Upper lobe of right lung (tissue), 1 donor: Measurements from ENCODE around the gene LMTK3. TPM values are rescaled to one million over a fixed set of nuclear protein-coding genes. Genes with fewer than 3 reads are reported as not detected.
A peak's percentile ranks its signal among the peaks of the same experiment; 100 is the strongest.

Source experiments
- ATAC-seq: fragments of 200-7000 bp; cut with Tn5 transposase; one replicate; pipeline ENCODE4 v1.9.1; 2020; ENCODE audit warnings: mild to moderate bottlenecking, moderate library complexity
- DNase-seq: peaks from one replicate; pipeline ENCODE4 v3.0.0-alpha.2; 2020
- H3K27ac ChIP-seq: fragments of 200-600 bp; one replicate; pipeline ENCODE4 v1.8.0; 2022
- H3K27me3 ChIP-seq: fragments of 200-600 bp; one replicate; pipeline ENCODE4 v1.8.0; 2022; ENCODE audit warnings: mild to moderate bottlenecking
- H3K36me3 ChIP-seq: fragments of 200-600 bp; one replicate; pipeline ENCODE4 v1.8.0; 2022
- H3K4me1 ChIP-seq: fragments of 200-600 bp; one replicate; pipeline ENCODE4 v1.8.0; 2022
- H3K4me3 ChIP-seq: fragments of 200-600 bp; one replicate; pipeline ENCODE4 v1.8.0; 2022; ENCODE audit warnings: mild to moderate bottlenecking
- H3K9me3 ChIP-seq: fragments of 200-600 bp; one replicate; pipeline ENCODE4 v1.8.0; 2022
- intact Hi-C: fragments of 100-400 bp; cut with DNase I; formaldehyde crosslinking; loops from one replicate; pipeline ENCODE4 v1.11.0; 2022
- total RNA-seq: library from RNA; stranded (reverse); fragmentation: NEBNext Ultra II Directional; extraction: Animal tissue kit (Norgen Biotek cat#: 25700); gene quantifications from one replicate; pipeline ENCODE4 v1.2.1, GENCODE V29; 2021
- TF ChIP-seq, protein P1 (sequence below): fragments of 200-600 bp; IDR thresholded peaks from one replicate; pipeline ENCODE4 v1.8.0; 2022; ENCODE audit warnings: antibody characterized with exemption
- donor health status: DM: no; HTN: yes; CAD: no; lungs with severe emphysema.

Gene LMTK3
- total RNA-seq, 1 donor from 2014 or later = 7.1 TPM

DNA sequence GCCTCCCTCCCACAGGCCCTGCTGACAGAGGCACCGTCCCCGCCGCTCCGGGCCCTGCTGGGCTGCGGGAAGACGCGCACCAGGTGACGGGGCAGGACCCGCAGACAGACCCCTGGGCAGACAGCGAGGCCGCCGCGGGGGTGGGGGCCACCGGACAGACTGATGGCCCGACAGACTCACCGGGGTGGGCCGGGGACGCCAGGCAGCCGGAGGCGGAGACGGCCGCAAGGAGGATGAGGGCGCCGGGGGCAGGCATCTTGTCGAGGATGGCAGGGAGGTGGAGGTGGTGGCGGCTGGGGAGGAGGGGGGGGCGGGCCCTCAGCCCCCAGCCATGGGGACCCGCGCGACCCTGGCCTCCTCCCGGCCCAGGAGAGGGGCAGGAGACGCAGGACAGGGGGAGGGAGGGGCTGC is 309 bp downstream of the LMTK3 start:
- intact Hi-C loops = no loop called here
- H3K27ac ChIP-seq = no peak overlapping the region
- peak overlapping the region; percentile 28 for H3K4me3 ChIP-seq
- TF ChIP-seq, protein P1, sequence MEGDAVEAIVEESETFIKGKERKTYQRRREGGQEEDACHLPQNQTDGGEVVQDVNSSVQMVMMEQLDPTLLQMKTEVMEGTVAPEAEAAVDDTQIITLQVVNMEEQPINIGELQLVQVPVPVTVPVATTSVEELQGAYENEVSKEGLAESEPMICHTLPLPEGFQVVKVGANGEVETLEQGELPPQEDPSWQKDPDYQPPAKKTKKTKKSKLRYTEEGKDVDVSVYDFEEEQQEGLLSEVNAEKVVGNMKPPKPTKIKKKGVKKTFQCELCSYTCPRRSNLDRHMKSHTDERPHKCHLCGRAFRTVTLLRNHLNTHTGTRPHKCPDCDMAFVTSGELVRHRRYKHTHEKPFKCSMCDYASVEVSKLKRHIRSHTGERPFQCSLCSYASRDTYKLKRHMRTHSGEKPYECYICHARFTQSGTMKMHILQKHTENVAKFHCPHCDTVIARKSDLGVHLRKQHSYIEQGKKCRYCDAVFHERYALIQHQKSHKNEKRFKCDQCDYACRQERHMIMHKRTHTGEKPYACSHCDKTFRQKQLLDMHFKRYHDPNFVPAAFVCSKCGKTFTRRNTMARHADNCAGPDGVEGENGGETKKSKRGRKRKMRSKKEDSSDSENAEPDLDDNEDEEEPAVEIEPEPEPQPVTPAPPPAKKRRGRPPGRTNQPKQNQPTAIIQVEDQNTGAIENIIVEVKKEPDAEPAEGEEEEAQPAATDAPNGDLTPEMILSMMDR = no peak
- no peak for ATAC-seq
- H3K27me3 ChIP-seq = peaks cover 30% of the 10 kb centered on the region
- no peaks in the 10 kb centered on the region for H3K36me3 ChIP-seq
- DNase-seq = no peak
- no peaks in the 10 kb centered on the region for H3K9me3 ChIP-seq
- peaks cover 12% of the 10 kb centered on the region for H3K4me1 ChIP-seq

DNA sequence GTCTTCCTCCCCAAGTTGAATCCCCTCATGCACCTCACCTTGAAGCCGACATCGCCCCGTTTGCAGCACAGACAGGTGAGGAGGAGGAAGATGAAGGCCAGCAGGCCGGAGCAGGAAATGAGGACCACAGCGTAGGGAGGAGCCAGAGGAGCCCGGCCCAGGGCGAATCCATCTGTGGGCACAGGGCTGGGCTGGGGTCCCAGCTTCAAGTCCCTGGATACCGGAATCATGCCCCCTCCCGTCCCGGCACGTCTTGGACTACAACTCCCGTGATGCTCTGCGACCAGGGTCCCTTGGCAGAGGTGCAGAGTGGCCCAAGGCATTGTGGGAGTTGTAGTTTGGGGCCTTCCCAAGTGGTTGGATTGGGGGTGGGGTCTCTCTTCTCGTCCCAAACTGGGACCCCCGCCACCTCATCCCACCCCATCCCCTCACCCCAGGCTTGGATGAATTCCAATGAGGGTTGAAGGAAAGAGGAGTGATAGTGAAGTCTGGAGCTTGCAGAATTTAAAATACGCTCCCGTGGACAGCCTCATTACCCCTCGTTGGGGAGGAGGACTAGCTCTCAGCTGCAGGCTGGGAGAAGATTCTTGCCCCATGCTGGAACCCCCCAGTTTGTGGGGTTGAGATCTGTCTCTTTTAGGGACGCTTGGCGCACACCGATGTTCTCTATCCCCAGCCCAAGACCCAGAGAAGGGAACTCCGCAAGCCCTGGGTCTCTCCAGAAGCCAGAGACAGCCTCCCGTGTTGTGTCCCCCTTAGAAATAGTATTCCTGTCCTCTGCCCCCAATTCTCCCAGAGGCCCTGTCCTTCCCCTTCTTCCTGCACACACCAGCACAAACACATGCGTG is 990 bp downstream of the LMTK3 start:
- Histone ChIP-seq H3K27me3 (peaks cover 30% of the 10 kb centered on the region), H3K4me1 (peaks cover 12% of the 10 kb centered on the region), H3K4me3 (peak overlapping the region; percentile 28), H3K9me3 (no peaks in the 10 kb centered on the region), H3K27ac (no peak overlapping the region), H3K36me3 (no peaks in the 10 kb centered on the region)
- DNase-seq = peak; percentile 75
- intact Hi-C loops = no loop called here
- peak; percentile 70 for ATAC-seq
- TF ChIP-seq, protein P1 = no peak

DNA sequence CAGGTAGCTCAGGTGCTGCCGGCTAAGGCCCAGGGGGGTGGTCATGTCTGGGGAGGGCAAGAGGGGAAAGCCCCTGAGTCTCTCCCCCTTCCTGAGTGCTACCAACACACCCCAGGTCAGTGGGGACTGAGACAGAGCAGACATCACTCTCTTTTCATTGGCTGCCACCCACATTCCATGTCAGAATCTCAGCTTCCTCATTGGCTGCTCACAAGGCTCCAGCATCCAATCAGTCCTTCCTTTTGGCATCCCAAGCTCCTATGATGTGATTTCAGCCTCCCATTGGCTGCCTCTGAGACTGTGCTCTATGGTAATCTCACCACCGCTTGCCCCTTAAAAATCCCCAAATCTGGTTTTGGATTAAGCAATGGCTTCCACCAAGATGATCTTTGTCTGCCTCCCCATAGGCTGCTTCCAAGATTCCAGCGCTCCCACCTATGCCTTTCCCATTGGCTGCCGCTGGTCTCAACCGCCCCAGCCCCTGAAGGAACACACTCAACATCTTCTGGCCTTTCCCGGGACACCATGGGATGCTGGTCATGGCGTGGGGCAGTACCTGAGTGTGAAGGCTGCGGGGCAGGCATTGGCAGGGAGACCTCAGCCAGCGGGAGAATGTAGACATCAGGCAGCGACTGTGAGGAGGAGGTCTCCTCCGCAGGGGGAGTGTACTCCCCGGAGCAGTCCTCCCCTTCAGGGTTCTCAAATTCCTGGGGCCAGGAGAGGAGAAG is 2.0 kb downstream of the LMTK3 start:
- Histone ChIP-seq H3K27ac (no peak overlapping the region), H3K4me3 (no peak overlapping the region), H3K36me3 (no peaks in the 10 kb centered on the region), H3K27me3 (peaks cover 30% of the 10 kb centered on the region), H3K4me1 (peaks cover 12% of the 10 kb centered on the region), H3K9me3 (no peaks in the 10 kb centered on the region)
- ATAC-seq (no peak), DNase-seq (no peak)
- TF ChIP-seq, protein P1 = no peak
- intact Hi-C loops = no loop called here

DNA sequence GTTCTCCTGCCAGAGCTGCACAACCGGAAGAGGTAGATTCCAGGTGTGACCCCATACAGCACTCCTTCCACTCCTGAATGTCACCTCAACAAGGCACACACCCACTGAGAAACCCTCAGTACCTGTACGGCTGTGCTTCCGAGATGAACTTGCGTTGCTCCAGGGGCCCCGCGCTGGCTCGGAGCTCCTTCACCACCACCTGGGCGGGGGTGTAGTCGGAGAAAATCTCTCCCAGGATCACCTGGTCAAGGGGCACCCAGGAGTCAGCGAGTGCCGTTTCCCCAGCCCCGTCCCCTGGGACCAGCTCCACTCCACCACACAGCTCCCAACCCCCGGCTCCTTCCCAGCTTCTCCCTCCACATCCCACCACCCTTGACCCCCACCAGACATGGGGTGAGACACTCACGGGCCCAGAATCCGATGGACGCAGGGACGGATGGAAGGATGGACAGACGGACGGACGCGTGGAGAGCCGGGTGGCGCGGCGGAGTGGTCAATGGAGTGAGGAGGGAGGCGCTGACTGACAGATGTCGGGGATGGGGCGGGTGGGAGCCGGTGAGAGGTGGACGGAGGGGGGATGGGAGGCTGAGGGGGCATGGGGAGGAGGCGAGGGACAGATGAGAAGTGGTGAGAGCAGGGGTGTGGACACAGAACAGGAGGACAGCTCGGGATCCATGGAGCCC is 2.8 kb downstream of the LMTK3 start:
- H3K9me3 ChIP-seq = no peaks in the 10 kb centered on the region
- H3K4me3 ChIP-seq = no peak overlapping the region
- no peaks in the 10 kb centered on the region for H3K36me3 ChIP-seq
- intact Hi-C loops = no loop called here
- peaks cover 10% of the 10 kb centered on the region for H3K4me1 ChIP-seq
- DNase-seq (no peak), ATAC-seq (no peak)
- H3K27me3 ChIP-seq = peaks cover 30% of the 10 kb centered on the region
- no peak overlapping the region for H3K27ac ChIP-seq
- TF ChIP-seq, protein P1 = no peak

DNA sequence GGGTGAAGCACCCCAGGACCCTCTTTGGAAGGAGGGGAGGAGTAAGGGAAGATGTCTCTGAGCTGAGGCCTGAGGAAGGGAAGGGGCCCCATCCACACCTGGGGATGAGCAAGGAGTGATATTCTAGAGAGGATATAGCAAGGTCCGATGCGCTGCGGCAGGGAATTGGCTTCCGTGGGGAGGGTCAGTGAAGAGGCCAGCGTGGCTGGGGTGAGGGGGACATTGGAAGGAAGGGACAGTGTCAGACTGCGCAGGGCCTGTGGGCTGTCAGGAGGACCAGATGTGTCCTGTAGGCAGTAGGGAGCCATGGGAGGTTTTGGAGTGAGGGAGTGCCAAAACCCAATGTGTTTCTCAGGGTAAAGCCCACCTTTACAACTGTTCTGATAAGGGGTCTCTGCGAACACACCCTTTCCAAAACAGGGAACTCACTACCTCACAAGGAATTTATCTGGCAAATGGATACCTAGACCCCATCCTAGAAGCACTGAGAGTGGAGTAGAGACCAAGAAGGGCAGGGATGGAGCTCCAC is 3.7 kb downstream of the LMTK3 start:
- no peak overlapping the region for H3K4me3 ChIP-seq
- ATAC-seq = no peak
- TF ChIP-seq, protein P1 = no peak
- H3K27ac ChIP-seq = no peak overlapping the region
- intact Hi-C loops = no loop called here
- DNase-seq = no peak
- H3K27me3 ChIP-seq = peaks cover 23% of the 10 kb centered on the region
- H3K4me1 ChIP-seq = peaks cover 5% of the 10 kb centered on the region
- no peaks in the 10 kb centered on the region for H3K9me3 ChIP-seq
- no peaks in the 10 kb centered on the region for H3K36me3 ChIP-seq
